HCT116 (cell line): Measurements from ENCODE around the gene MORN5. TPM values are rescaled to one million over a fixed set of nuclear protein-coding genes. Genes with fewer than 3 reads are reported as not detected.

Experiments
- ATAC-seq: fragments of 200-7000 bp; cut with Tn5 transposase; 2 replicates; pipeline ENCODE4 v1.9.1; 2020; ENCODE audit warnings: mild to moderate bottlenecking, moderate library complexity
- BruUV-seq: library from RNA; stranded (reverse); fragments of 400-500 nt; replicated peaks from 2 replicates; lab custom pipeline; 2021; lab: Mats Ljungman, UMichigan
- CTCF ChIA-PET: fragments of 300-600 bp; sonication (Branson Sonifier 250); formaldehyde crosslinking; loops from one replicate; lab custom pipeline; 2021; ENCODE audit warnings: antibody characterized with exemption; lab: Charles Lee
- POLR2A ChIA-PET: fragments of 300-600, 350-600 bp; sonication (Branson Sonifier 250); formaldehyde crosslinking; loops from one replicate; lab custom pipeline; 2021; ENCODE audit warnings: antibody characterized with exemption; lab: Charles Lee
- RAD21 ChIA-PET, 2 experiments: fragments of 300-600 bp; sonication (Branson Sonifier 250); formaldehyde crosslinking; loops; one replicate each; lab custom pipeline; 2023; ENCODE audit warnings: low total read pairs in 2 of 2; ENCODE audit not compliant: uncharacterized antibody in 2 of 2, unreplicated experiment in 2 of 2, low non-redundant PET in 1 of 2; lab: Charles Lee
- DNase-seq: peaks from one replicate; pipeline ENCODE4 v3.0.0-alpha.2; 2010; ENCODE audit warnings: low read depth, low spot score
- H2AFZ ChIP-seq: fragments of 200-600 bp; shearing (Covaris generic), sonication (generic); 2 replicates; pipeline ENCODE4 v1.6.1; 2017; ENCODE audit warnings: low read depth, mixed run types, mixed read lengths, antibody characterized with exemption, low read length; ENCODE audit not compliant: poor library complexity, severe bottlenecking
- H3K27ac ChIP-seq: 2 replicates; pipeline ENCODE4 v1.5.1; 2012; ENCODE audit warnings: low read depth, low read length
- H3K27me3 ChIP-seq: fragments of 200-600 bp; sonication (generic); 2 replicates; pipeline ENCODE4 v1.6.1; 2016; ENCODE audit warnings: mixed run types, low read length, mixed read lengths; ENCODE audit not compliant: insufficient read depth
- H3K36me3 ChIP-seq, 2 experiments: fragments of 200-500 bp in 1 of 2; fragments of 200-600 bp in 1 of 2; sonication (Bioruptor generic) in 1 of 2; sonication (generic) in 1 of 2; 2 replicates each; pipeline versions ENCODE4 v1.5.1 to v1.6.1; 2014 to 2016; ENCODE audit warnings: low read length in 2 of 2, inconsistent platforms in 1 of 2, mixed read lengths in 1 of 2, mixed run types in 1 of 2; ENCODE audit not compliant: insufficient read depth in 2 of 2, control insufficient read depth in 1 of 2
- H3K4me1 ChIP-seq, 2 experiments: fragments of 200-600 bp in 1 of 2; sonication (generic) in 1 of 2; 2 replicates each; pipeline versions ENCODE4 v1.5.1 to v1.6.1; 2012 to 2017; ENCODE audit warnings: low read length in 2 of 2, inconsistent platforms in 1 of 2, mild to moderate bottlenecking in 1 of 2, mixed read lengths in 1 of 2, mixed run types in 1 of 2, moderate library complexity in 1 of 2; ENCODE audit not compliant: insufficient read depth in 2 of 2, control insufficient read depth in 1 of 2
- H3K4me2 ChIP-seq: fragments of 200-600 bp; sonication (generic); 2 replicates; pipeline ENCODE4 v1.6.1; 2017; ENCODE audit warnings: mixed run types, low read length, mixed read lengths
- H3K4me3 ChIP-seq, 2 experiments: fragments of 200-600 bp in 1 of 2; sonication (generic) in 1 of 2; replicated peaks in 1 of 2; 2 replicates each; pipeline ENCODE4 v1.5.1; 2011 to 2016; ENCODE audit warnings: low read length in 2 of 2, control low read depth in 1 of 2, low read depth in 1 of 2, mild to moderate bottlenecking in 1 of 2, mixed read lengths in 1 of 2, mixed run types in 1 of 2
- H3K79me2 ChIP-seq: fragments of 200-600 bp; sonication (generic); 2 replicates; pipeline ENCODE4 v1.6.1; 2017; ENCODE audit warnings: mild to moderate bottlenecking, mixed run types, low read length, moderate library complexity, mixed read lengths; ENCODE audit not compliant: insufficient read depth
- H3K9ac ChIP-seq: fragments of 200-600 bp; sonication (generic); 2 replicates; pipeline ENCODE4 v1.6.1; 2016; ENCODE audit warnings: low read length, mixed read lengths
- H3K9me2 ChIP-seq: fragments of 200-600 bp; sonication (generic), shearing (Covaris generic); 2 replicates; pipeline ENCODE4 v1.6.1; 2017; ENCODE audit warnings: mixed run types, mild to moderate bottlenecking, moderate library complexity; ENCODE audit not compliant: insufficient read depth
- H3K9me3 ChIP-seq, 2 experiments: fragments of 200-500 bp in 1 of 2; fragments of 200-600 bp in 1 of 2; sonication (Bioruptor generic) in 1 of 2; sonication (generic) in 1 of 2; 2 replicates each; pipeline ENCODE4 v1.6.1; 2014 to 2017; ENCODE audit warnings: low read length in 2 of 2, mixed read lengths in 2 of 2, inconsistent platforms in 1 of 2, low read depth in 1 of 2, mild to moderate bottlenecking in 1 of 2, mixed run types in 1 of 2, moderate library complexity in 1 of 2; ENCODE audit not compliant: control insufficient read depth in 1 of 2, insufficient read depth in 1 of 2
- H4K20me1 ChIP-seq: fragments of 200-600 bp; sonication (generic), shearing (Covaris generic); 2 replicates; pipeline ENCODE4 v1.6.1; 2017; ENCODE audit warnings: mixed run types, mild to moderate bottlenecking, moderate library complexity; ENCODE audit not compliant: insufficient read depth
- CBX3 ChIP-seq: IDR thresholded peaks from 2 replicates; pipeline ENCODE4 v1.6.1; 2012; ENCODE audit warnings: low read depth
- EZH2phosphoT487 ChIP-seq: fragments of 200-600 bp; IDR thresholded peaks from 2 replicates; pipeline ENCODE4 v1.6.1; 2018; ENCODE audit warnings: antibody characterized with exemption, borderline replicate concordance
- FOSL1 ChIP-seq: IDR thresholded peaks from 2 replicates; pipeline ENCODE4 v1.6.1; 2012; ENCODE audit warnings: low read depth
- SRF ChIP-seq: IDR thresholded peaks from 2 replicates; pipeline ENCODE4 v1.6.1; 2012; ENCODE audit warnings: low read depth
- TCF7L2 ChIP-seq: IDR thresholded peaks from 2 replicates; pipeline ENCODE4 v1.7.0; 2011; ENCODE audit warnings: borderline replicate concordance, inconsistent platforms; ENCODE audit not compliant: insufficient read depth, insufficient read length; ENCODE audit errors: extremely low read depth
- YY1 ChIP-seq: IDR thresholded peaks from 2 replicates; pipeline ENCODE4 v1.6.1; 2011; ENCODE audit warnings: low read length, low read depth, moderate library complexity, mild to moderate bottlenecking; ENCODE audit not compliant: insufficient replicate concordance; ENCODE audit errors: extremely low read depth
- ZFX ChIP-seq: fragments of 450-650 bp; IDR thresholded peaks from 2 replicates; pipeline ENCODE4 v1.6.1; 2017
- ZNF274 ChIP-seq: fragments of 200-500 bp; sonication (Bioruptor generic); IDR thresholded peaks from 2 replicates; pipeline ENCODE4 v1.6.1; 2014; ENCODE audit warnings: mild to moderate bottlenecking, low read depth, low read length, inconsistent platforms
- intact Hi-C: fragments of 100-400 bp; cut with micrococcal nuclease; formaldehyde crosslinking; loops from 2 replicates; pipeline ENCODE4 v1.10.0; 2022
- total RNA-seq: library from RNA; stranded (reverse); gene quantifications from one replicate; pipeline ENCODE4 v1.2.1, GENCODE V29; 2021; ENCODE audit not compliant: unreplicated experiment
- TF ChIP-seq, protein P1 (sequence below): IDR thresholded peaks from 2 replicates; pipeline ENCODE4 v1.6.1; 2012; ENCODE audit warnings: low read depth
- TF ChIP-seq, protein P2 (sequence below): IDR thresholded peaks from 2 replicates; pipeline ENCODE4 v1.6.1; 2011; ENCODE audit warnings: mild to moderate bottlenecking, low read length, moderate library complexity; ENCODE audit not compliant: insufficient replicate concordance; ENCODE audit errors: extremely low read depth

Gene MORN5
- total RNA-seq, 1 experiment from 2014 or later: not detected

DNA sequence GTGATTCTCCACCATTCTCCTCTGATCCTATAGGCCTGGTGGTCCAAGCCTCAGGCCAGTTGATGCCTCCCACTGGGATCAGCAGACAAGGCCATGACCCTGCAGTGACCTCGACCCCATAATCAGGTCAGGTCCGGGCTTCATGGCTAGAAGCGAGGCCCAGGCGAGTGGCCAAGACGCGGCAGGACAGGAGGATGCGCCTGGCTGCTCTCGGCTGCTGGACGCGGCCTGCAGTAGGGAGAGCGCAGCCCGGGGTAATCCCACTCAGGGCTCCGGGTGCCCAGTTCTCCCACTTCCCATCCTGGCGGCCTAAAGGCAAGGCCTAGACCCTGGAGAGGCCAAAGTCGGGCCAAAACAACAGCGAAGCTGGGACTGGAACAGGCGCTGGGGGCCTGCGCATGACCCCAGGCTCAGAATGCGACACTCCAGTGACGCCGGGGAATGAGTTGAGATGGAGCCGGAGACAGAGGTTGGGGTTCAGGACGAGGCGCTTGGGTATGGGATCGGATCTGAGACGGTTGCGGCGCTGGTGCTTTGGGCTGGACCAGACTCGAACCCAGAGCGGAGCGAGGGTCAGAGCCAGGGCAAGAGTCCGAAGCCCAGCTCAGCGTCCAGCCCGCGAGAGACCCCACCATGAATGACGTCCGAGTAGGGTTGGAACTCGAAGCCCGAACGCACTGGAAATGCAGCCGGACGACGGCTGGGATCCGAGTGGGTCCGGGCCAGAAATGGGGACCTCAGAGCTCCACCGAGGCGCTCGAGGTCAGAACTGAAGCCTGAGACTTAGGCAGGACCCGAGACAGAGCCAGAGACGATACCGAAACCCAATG lies 65.8 kb downstream of the MORN5 start:
- CTCF ChIA-PET: no interaction called here
- H3K27me3 ChIP-seq: peaks cover 7% of the 10 kb centered on the region; the same call in 1 of the 2 replicates

More for the DNA sequence above, 65.8 kb downstream of the MORN5 start:
- Histone ChIP-seq H3K9me2 (no peaks in the 10 kb centered on the region), H3K27ac (no peak overlapping the region), H3K79me2 (no peaks in the 10 kb centered on the region), H3K4me3 (no peak overlapping the region), H3K9ac (no peak overlapping the region), H4K20me1 (no peaks in the 10 kb centered on the region), H3K9me3 (no peaks in the 10 kb centered on the region), H2AFZ (no peak overlapping the region), H3K36me3 (no peaks in the 10 kb centered on the region), H3K4me2 (no peak overlapping the region), H3K4me1 (peaks cover 0 to 6% of the 10 kb centered on the region in 2 experiments; a peak in 1 of 4 replicates)
- DNase-seq (no peak), ATAC-seq (no peak)
- BruUV-seq: no TSS peak
- intact Hi-C loops: no loop called here
- ChIA-PET POLR2A (no interaction called here), RAD21 (no interaction called here)
- TF ChIP-seq, protein P1, sequence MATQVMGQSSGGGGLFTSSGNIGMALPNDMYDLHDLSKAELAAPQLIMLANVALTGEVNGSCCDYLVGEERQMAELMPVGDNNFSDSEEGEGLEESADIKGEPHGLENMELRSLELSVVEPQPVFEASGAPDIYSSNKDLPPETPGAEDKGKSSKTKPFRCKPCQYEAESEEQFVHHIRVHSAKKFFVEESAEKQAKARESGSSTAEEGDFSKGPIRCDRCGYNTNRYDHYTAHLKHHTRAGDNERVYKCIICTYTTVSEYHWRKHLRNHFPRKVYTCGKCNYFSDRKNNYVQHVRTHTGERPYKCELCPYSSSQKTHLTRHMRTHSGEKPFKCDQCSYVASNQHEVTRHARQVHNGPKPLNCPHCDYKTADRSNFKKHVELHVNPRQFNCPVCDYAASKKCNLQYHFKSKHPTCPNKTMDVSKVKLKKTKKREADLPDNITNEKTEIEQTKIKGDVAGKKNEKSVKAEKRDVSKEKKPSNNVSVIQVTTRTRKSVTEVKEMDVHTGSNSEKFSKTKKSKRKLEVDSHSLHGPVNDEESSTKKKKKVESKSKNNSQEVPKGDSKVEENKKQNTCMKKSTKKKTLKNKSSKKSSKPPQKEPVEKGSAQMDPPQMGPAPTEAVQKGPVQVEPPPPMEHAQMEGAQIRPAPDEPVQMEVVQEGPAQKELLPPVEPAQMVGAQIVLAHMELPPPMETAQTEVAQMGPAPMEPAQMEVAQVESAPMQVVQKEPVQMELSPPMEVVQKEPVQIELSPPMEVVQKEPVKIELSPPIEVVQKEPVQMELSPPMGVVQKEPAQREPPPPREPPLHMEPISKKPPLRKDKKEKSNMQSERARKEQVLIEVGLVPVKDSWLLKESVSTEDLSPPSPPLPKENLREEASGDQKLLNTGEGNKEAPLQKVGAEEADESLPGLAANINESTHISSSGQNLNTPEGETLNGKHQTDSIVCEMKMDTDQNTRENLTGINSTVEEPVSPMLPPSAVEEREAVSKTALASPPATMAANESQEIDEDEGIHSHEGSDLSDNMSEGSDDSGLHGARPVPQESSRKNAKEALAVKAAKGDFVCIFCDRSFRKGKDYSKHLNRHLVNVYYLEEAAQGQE: no peak
- no peak for TF ChIP-seq YY1
- TF ChIP-seq, protein P2, sequence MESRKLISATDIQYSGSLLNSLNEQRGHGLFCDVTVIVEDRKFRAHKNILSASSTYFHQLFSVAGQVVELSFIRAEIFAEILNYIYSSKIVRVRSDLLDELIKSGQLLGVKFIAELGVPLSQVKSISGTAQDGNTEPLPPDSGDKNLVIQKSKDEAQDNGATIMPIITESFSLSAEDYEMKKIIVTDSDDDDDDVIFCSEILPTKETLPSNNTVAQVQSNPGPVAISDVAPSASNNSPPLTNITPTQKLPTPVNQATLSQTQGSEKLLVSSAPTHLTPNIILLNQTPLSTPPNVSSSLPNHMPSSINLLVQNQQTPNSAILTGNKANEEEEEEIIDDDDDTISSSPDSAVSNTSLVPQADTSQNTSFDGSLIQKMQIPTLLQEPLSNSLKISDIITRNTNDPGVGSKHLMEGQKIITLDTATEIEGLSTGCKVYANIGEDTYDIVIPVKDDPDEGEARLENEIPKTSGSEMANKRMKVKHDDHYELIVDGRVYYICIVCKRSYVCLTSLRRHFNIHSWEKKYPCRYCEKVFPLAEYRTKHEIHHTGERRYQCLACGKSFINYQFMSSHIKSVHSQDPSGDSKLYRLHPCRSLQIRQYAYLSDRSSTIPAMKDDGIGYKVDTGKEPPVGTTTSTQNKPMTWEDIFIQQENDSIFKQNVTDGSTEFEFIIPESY: no peak
- TF ChIP-seq ZFX: no peak
- TF ChIP-seq CBX3: no peak
- TF ChIP-seq EZH2phosphoT487: no peak
- no peak for TF ChIP-seq FOSL1
- no peak for TF ChIP-seq TCF7L2
- no peak for TF ChIP-seq SRF
- no peak for TF ChIP-seq ZNF274
